ENCODE data around the gene SERGEF. TPM values are rescaled to one million over a fixed set of nuclear protein-coding genes. Genes with fewer than 3 reads are reported as not detected.

The SERGEF gene
- total and polyA plus RNA-seq, 8 donors = 9.3 to 158 (median 73.5) TPM; not detected in 1

DNA sequence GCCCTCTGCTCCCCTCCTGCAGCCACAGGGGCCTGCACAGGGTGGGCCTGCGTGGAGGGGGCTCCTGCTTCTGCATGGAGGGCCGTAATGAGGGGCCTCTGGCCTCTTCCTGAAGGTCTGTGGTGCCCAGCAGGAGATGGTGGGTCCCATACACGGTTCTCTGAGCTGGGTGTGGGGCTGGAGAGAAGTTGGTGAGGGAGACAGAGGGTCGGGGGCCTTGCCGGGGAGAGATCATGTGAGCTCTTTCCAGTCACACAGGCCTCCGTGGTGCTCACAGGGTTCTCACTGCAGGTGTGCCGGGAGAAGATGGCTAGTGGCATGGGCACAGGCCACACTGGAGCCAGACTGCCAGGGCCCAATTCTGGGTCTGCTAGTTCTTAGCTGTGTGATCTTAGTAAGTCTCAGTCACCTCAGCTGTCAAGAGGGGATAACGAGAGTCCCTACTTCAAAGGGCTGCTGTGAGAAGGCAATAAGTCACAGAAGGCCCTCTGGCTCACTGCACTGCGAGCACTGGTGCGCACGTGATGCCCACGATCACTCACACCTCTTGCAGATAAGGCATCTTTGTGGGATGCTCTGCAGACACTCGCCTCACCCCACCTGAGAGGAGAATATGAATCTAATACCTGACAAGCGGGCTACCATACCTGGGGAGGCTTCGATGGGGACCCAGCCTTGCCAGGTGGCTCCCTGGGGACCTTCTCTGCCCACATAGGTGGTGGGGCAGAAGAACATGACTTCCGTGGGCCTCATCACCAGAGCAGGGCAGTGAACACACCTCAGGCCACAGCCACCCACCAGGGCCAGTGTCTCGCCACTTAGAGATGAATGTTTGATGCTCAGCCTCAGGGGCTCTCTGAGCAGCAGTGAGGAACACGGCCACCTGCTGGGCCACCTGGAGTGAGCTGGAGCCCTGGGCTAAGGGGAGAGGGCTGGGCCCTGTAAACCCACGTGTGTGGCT lies 263.8 kb downstream of the SERGEF start:
- no peak overlapping the region for H3K4me3 ChIP-seq
- no peak for TF ChIP-seq POLR2AphosphoS5 (IDR thresholded peaks at IDR 0.05)
- TF ChIP-seq, protein P1, sequence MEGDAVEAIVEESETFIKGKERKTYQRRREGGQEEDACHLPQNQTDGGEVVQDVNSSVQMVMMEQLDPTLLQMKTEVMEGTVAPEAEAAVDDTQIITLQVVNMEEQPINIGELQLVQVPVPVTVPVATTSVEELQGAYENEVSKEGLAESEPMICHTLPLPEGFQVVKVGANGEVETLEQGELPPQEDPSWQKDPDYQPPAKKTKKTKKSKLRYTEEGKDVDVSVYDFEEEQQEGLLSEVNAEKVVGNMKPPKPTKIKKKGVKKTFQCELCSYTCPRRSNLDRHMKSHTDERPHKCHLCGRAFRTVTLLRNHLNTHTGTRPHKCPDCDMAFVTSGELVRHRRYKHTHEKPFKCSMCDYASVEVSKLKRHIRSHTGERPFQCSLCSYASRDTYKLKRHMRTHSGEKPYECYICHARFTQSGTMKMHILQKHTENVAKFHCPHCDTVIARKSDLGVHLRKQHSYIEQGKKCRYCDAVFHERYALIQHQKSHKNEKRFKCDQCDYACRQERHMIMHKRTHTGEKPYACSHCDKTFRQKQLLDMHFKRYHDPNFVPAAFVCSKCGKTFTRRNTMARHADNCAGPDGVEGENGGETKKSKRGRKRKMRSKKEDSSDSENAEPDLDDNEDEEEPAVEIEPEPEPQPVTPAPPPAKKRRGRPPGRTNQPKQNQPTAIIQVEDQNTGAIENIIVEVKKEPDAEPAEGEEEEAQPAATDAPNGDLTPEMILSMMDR (IDR thresholded peaks at IDR 0.05) = no peak
- no peak for TF ChIP-seq POLR2A (IDR thresholded peaks at IDR 0.05)
- no peak for TF ChIP-seq EP300 (IDR thresholded peaks at IDR 0.05)
- no peak for DNase-seq
- 70 to 80% (median 78%) methylated on average over 8 to 19 of the region's 19 CpGs for WGBS, 5 donors
- H3K36me3 ChIP-seq = no peaks in the 10 kb centered on the region
- H3K27me3 ChIP-seq = peaks cover 0 to 50% (median 0%) of the 10 kb centered on the region in 3 donors
- intact Hi-C loops (cut with DNase I; ENCODE audit: low total_unique reads) = no loop called here
- peaks cover 0 to 4% (median 0%) of the 10 kb centered on the region in 4 donors for H3K4me1 ChIP-seq
- no peaks in the 10 kb centered on the region for H3K9me3 ChIP-seq
- H3K27ac ChIP-seq = no peak overlapping the region

DNA sequence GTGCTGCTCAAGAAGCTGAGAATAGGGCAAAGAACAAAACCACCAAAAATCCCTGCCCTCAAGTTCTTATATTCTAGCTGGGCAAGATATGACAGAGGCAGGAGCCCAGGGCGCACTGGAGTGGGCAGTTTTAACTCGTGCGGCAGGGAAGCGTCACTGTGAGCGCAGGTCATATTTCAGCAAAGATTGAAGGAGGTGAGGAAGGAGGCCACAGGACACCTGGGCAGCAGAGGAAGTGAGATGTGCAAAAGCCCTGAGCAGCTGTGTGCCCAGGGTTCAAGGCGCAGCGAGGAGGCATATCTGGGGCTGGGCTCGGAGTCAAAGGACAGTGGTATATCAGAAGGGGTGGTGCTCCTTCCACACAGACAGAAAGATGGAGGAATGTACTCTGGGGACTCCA lies 264.8 kb downstream of the SERGEF start:
- no peaks in the 10 kb centered on the region for H3K36me3 ChIP-seq
- no peak for DNase-seq
- H3K9me3 ChIP-seq = no peaks in the 10 kb centered on the region
- H3K4me3 ChIP-seq = no peak overlapping the region
- WGBS, 5 donors = 80 to 92% (median 87%) methylated on average over 8 of the region's 8 CpGs
- H3K27ac ChIP-seq = no peak overlapping the region
- peaks cover 0 to 43% (median 0%) of the 10 kb centered on the region in 3 donors for H3K27me3 ChIP-seq
- peaks cover 0 to 4% (median 0%) of the 10 kb centered on the region in 4 donors for H3K4me1 ChIP-seq
- no peak for TF ChIP-seq POLR2AphosphoS5 (IDR thresholded peaks at IDR 0.05)
- no peak for TF ChIP-seq POLR2A (IDR thresholded peaks at IDR 0.05)
- TF ChIP-seq, protein P1 (IDR thresholded peaks at IDR 0.05) = no peak
- TF ChIP-seq EP300 (IDR thresholded peaks at IDR 0.05) = no peak
- intact Hi-C loops (cut with DNase I; ENCODE audit: low total_unique reads) = no loop called here

DNA sequence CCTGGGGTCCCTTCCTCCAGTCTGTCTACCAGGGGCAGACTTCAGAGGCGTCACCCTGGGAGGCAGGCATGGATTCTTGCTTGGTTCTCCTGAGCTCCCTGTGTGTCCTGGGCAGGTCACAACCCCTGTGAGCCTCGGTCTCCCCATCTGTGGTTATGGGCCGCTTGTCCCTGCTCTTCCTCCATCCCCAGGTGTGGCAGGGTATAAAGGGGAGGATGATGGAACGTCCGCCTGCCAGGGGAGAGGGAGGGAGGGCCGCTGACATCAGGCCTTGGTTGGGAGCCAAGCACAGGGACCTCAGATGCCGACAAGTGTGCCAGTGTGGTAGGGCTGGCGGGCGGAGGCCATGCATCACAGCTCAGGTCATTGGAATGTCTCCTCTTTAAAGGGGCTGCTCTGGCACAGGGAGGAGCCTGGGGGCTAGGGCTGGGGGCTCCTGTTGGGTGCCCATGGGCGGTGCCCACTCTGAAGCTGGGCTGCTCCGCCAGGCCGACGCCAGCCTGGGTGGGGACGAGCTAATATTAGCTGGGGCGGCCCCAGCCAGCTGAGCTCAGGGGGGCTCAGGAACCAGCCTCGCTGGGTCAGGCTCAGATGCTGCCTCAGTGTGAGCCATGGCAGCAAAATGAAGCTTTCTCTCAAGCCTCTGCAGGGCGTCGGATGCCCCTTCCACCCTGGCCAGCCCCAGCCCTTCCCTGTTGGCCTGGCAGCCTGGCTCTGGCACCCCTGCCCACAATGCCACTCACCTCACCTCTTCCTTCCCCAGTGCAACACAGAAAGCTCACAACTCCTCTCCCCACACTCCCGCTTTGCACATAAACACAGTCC lies 265.5 kb downstream of the SERGEF start:
- H3K9me3 ChIP-seq = no peaks in the 10 kb centered on the region
- H3K4me1 ChIP-seq = peaks cover 0 to 2% (median 0%) of the 10 kb centered on the region in 4 donors
- no peaks in the 10 kb centered on the region for H3K36me3 ChIP-seq
- H3K27ac ChIP-seq = no peak overlapping the region
- DNase-seq = no peak
- TF ChIP-seq POLR2A (IDR thresholded peaks at IDR 0.05) = no peak
- TF ChIP-seq EP300 (IDR thresholded peaks at IDR 0.05) = no peak
- TF ChIP-seq POLR2AphosphoS5 (IDR thresholded peaks at IDR 0.05) = no peak
- TF ChIP-seq, protein P1 (IDR thresholded peaks at IDR 0.05) = no peak
- H3K27me3 ChIP-seq = peaks cover 0 to 44% (median 0%) of the 10 kb centered on the region in 3 donors
- H3K4me3 ChIP-seq = no peak overlapping the region
- 69 to 84% (median 77%) methylated on average over 12 to 19 of the region's 19 CpGs for WGBS, 5 donors
- intact Hi-C loops (cut with DNase I; ENCODE audit: low total_unique reads) = no loop called here

DNA sequence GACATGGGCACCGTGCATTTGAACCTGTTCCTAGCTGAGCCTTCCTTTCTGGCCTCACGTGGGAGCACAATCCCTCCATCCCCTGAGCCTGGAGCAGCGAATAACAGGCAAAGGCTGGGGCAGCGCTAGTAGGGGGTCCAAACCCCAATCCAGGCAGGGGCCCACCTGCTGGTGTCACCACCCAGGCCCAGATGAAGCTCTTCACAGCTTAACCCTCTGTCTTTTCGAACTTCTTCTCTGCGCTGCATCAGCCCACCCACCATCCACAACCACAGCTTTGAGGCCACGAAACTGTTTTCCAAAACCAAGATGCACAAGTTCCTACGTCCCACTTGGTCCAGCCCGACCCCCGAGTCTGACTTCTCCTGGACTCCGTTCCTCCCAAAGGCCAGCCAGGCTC lies 266.8 kb downstream of the SERGEF start:
- DNase-seq = no peak

More for the DNA sequence above, 266.8 kb downstream of the SERGEF start:
- Histone ChIP-seq H3K27me3 (peaks cover 0 to 56% (median 0%) of the 10 kb centered on the region in 3 donors), H3K4me3 (no peak overlapping the region), H3K36me3 (no peaks in the 10 kb centered on the region), H3K4me1 (no peaks in the 10 kb centered on the region), H3K27ac (no peak overlapping the region), H3K9me3 (no peaks in the 10 kb centered on the region)
- intact Hi-C loops (cut with DNase I; ENCODE audit: low total_unique reads) = no loop called here
- 73 to 78% (median 74%) methylated on average over 11 of the region's 11 CpGs for WGBS, 5 donors
- TF ChIP-seq EP300 (IDR thresholded peaks at IDR 0.05) = no peak
- TF ChIP-seq POLR2A (IDR thresholded peaks at IDR 0.05) = no peak
- TF ChIP-seq, protein P1 (IDR thresholded peaks at IDR 0.05) = no peak
- no peak for TF ChIP-seq POLR2AphosphoS5 (IDR thresholded peaks at IDR 0.05)
